Astrocyte of the cerebellum (primary cell): Measurements from ENCODE around the gene SFMBT1.

Source experiments
- DNase-seq: peaks from one replicate; pipeline ENCODE4 v3.0.0-alpha.2; 2011; ENCODE audit warnings: low read depth
- H3K4me3 ChIP-seq: 2 replicates; pipeline ENCODE4 v1.5.1; 2011; ENCODE audit warnings: mild to moderate bottlenecking, low read depth, low read length, moderate library complexity
- in situ Hi-C: cut with HindIII; loops from 2 replicates; pipeline ENCODE4 v1.10.0; 2017; ENCODE audit warnings: low sequenced_read_pairs
- TF ChIP-seq, protein P1 (sequence below): IDR thresholded peaks from 2 replicates; pipeline ENCODE4 v1.5.1; 2012; ENCODE audit warnings: low read length, low read depth, moderate library complexity, mild to moderate bottlenecking; ENCODE audit errors: missing control alignments

Gene SFMBT1

DNA sequence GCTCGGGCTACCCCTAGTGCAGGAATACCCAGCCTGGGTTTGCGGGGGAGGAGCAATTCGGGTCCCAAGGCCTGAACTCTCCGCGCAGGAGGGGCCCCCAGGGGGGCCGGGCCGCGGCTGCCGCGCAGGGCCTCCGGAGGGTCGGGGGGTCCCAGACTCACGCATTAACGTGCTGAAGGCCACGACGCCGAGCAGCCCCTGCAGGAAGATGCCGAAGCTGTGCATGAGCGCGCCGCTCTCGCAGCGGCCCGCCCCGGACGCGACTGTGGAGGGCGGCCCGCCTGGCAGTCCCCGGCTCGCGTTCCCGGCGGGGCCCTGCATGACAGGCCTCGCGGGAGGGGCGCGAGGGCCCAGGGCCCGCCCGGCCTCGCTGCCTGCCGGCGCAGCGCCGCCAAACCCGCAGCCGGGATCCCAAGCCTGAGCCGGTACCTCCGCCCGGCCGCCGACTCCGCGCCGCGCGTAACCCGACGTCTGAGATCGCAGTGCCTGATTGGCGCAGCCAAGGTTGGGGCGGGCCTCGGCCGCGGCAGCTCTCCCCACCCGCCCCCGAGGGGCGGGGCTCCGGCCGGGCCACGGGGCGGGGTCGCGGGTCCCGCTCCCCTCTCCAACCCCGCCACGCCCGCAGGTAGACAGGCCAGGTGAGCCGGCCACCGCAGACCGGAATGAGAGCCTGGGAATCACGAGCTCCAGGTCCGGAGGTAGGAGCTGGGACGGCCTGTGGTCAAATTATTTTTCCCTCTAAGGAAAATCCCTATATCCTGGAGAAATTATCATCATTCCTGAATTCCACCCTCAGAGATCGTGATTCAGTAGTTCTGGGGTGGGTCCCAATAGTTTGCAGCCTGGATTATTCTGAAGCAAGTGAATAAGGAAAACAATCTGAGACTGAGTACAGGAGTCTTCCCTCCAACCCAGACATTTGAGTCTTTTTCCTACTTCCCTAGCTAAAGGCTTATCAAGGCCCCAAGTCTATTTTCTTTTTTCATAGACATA lies 148.4 kb downstream of the SFMBT1 start, which contains the start of gene STIMATE:
STIMATE (minus strand) TSS at position 419 of the 993 bp plus-strand sequence; CDS start at position 321, 98 bp downstream.
- DNase-seq: peak; percentile 36
- H3K4me3 ChIP-seq: peak within 1 kb of the TSS; percentile 83
- in situ Hi-C loops: loop anchor here (5.0 kb wide), 1 partner anchor 60 kb away; the partner anchor contains the start of gene MUSTN1
- TF ChIP-seq, protein P1, sequence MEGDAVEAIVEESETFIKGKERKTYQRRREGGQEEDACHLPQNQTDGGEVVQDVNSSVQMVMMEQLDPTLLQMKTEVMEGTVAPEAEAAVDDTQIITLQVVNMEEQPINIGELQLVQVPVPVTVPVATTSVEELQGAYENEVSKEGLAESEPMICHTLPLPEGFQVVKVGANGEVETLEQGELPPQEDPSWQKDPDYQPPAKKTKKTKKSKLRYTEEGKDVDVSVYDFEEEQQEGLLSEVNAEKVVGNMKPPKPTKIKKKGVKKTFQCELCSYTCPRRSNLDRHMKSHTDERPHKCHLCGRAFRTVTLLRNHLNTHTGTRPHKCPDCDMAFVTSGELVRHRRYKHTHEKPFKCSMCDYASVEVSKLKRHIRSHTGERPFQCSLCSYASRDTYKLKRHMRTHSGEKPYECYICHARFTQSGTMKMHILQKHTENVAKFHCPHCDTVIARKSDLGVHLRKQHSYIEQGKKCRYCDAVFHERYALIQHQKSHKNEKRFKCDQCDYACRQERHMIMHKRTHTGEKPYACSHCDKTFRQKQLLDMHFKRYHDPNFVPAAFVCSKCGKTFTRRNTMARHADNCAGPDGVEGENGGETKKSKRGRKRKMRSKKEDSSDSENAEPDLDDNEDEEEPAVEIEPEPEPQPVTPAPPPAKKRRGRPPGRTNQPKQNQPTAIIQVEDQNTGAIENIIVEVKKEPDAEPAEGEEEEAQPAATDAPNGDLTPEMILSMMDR: no peak

DNA sequence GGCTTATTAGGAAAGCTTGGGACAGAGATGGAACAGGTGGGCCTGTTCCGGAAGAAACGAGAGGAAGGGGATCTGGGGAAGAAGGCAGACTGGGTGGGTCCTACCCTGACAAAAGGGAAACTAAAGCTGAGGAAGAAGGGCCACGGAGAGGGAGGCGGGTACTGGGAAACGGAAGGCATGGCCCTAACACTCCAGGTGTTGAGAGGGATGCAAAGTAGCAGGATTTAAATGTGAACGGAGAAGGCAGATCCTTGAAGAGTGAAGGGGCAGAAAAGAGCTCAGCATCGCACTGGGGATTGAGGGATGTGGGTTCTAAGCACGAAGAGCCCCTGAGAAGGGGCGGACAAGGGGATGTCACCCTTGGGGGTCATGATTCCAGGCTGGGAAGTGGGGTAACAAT lies 149.3 kb downstream of the SFMBT1 start:
- in situ Hi-C loops: loop anchor here (5.0 kb wide), 1 partner anchor 59 kb away; the partner anchor contains the start of gene MUSTN1
- no peak for DNase-seq
- TF ChIP-seq, protein P1: no peak
- peak overlapping the region; percentile 83 for H3K4me3 ChIP-seq

GRCh38 chr3:52896151-52896550 lies 149.7 kb downstream of the SFMBT1 start:
- peak overlapping the region; percentile 83 for H3K4me3 ChIP-seq
- TF ChIP-seq, protein P1: no peak
- in situ Hi-C loops: loop anchor here (5.0 kb wide), 1 partner anchor 59 kb away; the partner anchor contains the start of gene MUSTN1

DNA sequence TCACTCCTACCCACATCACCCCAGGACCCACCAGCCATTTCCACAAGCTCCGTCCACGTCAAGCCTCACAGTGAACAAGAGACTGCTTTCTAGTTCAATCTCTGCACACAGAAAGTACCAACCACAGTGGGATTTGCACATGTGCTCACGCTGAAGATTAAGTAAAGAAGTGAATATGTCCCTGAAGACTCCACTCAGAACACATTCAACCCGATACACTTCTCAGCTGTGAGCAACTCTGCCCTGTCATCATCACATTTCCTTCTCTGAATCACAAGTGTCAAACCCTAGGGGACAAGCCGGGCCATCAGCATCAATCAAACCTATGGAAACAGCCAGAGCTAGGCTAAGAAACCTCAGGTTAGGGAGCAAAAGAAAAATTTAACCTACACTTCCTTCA lies 150.5 kb downstream of the SFMBT1 start:
- no peak overlapping the region for H3K4me3 ChIP-seq
- in situ Hi-C loops: loop anchor here (5.0 kb wide), 1 partner anchor 58 kb away; the partner anchor contains the start of gene MUSTN1
- TF ChIP-seq, protein P1: no peak
- no peak for DNase-seq

More at GRCh38 chr3:52896151-52896550, 149.7 kb downstream of the SFMBT1 start:
- DNase-seq: no peak

DNA sequence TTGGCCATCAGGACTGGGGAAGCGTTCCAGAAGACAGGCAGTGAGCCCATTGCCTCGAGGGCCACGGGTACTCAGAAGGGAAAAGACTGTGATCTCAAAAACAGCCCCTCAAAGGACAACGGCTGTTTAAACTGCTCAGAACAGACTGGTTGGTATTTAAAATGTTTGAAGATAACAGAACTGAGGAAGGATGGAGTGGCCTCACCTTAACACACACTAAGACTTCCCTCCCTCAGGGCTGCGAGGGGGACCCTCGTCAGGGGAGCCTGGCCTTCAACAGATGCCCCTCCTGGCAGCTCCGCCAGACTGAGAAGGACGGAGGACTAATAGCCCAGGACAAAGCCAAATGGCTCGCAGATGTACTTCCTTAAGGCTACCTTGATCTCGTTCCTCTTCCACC lies 151.1 kb downstream of the SFMBT1 start:
- TF ChIP-seq, protein P1: no peak
- DNase-seq: no peak
- in situ Hi-C loops: loop anchor here (5.0 kb wide), 1 partner anchor 57 kb away; the partner anchor contains the start of gene MUSTN1
- no peak overlapping the region for H3K4me3 ChIP-seq

DNA sequence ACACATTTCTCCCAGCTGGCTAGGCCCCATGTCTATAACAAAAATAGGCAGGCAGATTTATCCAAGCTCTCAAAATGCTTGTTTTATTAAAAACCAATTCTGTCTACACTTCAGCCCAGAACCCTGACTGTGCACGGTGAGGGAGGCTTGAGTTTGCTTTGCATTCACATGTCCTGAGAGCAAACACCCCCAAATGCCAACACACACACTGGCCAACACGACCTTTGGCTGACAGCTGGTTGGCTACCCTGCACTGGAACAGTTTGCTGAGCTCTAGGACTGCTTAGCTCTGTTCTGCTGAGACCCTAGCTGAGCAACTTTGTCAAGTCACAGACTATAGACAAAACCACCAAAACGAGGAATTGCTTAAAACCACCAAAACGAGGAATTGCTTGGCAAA lies 152.2 kb downstream of the SFMBT1 start:
- TF ChIP-seq, protein P1: no peak
- no peak for DNase-seq
- H3K4me3 ChIP-seq: no peak overlapping the region
- in situ Hi-C loops: no loop called here
